Daoy (cell line): Measurements from ENCODE around the gene CDY1. TPM values are rescaled to one million over a fixed set of nuclear protein-coding genes. Genes with fewer than 3 reads are reported as not detected.
"Not testable (repeated sequence)": the region's sequence is repeated elsewhere in the genome, so short reads cannot be mapped to it uniquely, and the experiment has no call there.

Experiments
- DNase-seq: peaks from one replicate; pipeline ENCODE4 v3.0.0-alpha.2; 2015; ENCODE audit warnings: low read depth
- total RNA-seq: library from RNA; depleted of rRNA; stranded (reverse); fragments of >200 nt; shearing (Covaris generic); gene quantifications from 2 replicates; pipeline ENCODE4 v1.2.3, GENCODE V29; 2014; rRNA removed

The CDY1 gene, protein sequence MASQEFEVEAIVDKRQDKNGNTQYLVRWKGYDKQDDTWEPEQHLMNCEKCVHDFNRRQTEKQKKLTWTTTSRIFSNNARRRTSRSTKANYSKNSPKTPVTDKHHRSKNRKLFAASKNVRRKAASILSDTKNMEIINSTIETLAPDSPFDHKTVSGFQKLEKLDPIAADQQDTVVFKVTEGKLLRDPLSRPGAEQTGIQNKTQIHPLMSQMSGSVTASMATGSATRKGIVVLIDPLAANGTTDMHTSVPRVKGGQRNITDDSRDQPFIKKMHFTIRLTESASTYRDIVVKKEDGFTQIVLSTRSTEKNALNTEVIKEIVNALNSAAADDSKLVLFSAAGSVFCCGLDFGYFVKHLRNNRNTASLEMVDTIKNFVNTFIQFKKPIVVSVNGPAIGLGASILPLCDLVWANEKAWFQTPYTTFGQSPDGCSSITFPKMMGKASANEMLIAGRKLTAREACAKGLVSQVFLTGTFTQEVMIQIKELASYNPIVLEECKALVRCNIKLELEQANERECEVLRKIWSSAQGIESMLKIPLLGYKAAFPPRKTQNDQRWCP
- total RNA-seq = not detected in 2 replicates

DNA sequence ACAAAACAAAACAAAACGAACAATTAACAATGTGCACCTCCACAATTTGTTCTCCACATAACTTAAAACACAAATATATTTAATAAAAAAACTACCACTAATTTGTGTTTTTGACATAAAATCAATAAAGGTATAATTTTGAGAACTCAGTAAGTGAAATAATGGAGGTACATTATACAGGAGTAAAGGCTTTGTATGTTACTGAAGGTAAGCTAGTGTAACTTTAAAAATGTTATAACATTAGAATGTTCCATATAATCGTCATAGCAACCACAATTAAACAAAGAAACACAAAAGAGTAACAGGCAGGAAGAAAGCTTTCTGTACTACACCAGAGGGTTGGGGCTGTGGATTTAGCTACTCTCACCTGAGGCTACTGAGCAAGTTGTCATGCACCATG is at the start of gene CDY1:
TSS of gene CDY1 (plus strand) at position 301 of the 400 bp plus-strand sequence. CDS start 326 bp downstream, outside the sequence.
- DNase-seq = not testable (repeated sequence)

DNA sequence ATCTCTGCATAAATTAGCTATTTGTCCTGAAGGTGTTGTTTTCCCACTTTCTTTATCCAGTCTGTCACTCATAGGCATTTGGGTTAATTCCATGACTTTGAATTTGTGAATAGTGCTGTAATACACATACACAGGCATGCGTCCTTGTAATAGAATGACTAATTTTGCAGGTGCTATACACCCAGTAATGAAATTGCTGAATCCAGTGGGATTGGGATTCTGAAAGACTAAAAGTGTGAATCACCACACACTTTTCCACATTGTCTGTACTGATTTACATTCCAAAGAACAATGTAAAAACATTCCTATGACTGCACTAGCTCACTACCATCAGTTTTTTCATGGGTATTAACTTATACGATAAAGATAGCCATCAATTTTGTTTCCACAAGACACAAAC is 28.6 kb upstream of the CDY1 start:
- not testable (repeated sequence) for DNase-seq

DNA sequence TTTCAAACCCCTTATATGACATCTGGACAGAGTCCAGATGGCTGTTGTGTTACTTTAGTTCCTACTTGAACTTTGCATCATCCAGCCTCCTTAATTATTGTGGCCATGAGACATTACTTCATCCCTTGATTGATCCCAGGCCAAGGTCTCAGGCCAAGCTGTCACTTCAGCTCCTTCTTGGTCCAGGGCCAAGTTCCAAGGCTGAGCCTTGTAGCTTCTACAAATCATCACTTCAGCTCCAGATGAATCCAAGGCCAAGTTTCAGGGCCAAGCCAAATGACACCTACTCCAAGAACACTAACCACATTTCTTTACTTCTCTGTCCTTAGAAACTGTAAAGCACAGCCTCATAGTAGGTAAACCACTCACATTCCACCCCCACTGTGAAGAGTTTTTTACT is 1.7 kb upstream of the CDY1 start:
- DNase-seq = not testable (repeated sequence)

DNA sequence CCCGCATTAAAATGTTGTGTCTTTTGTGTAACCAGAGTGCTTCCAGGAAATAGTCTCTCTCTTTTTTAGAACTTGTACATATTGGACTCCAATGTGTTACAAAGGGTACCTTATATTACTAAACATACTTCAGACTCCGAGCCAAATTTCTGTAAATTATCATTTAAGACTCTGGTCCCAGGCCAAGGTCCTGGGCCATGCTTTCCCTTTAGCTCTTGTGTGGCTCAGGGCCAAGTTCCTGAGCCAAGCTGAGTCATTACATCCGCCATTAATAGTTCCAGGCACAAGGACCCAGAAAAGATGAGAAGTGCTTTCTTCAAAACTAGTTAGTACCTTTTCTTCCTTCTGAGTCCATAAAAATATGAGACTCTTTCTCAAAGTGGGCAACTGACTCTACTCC is 4.6 kb downstream of the CDY1 start:
- not testable (repeated sequence) for DNase-seq

DNA sequence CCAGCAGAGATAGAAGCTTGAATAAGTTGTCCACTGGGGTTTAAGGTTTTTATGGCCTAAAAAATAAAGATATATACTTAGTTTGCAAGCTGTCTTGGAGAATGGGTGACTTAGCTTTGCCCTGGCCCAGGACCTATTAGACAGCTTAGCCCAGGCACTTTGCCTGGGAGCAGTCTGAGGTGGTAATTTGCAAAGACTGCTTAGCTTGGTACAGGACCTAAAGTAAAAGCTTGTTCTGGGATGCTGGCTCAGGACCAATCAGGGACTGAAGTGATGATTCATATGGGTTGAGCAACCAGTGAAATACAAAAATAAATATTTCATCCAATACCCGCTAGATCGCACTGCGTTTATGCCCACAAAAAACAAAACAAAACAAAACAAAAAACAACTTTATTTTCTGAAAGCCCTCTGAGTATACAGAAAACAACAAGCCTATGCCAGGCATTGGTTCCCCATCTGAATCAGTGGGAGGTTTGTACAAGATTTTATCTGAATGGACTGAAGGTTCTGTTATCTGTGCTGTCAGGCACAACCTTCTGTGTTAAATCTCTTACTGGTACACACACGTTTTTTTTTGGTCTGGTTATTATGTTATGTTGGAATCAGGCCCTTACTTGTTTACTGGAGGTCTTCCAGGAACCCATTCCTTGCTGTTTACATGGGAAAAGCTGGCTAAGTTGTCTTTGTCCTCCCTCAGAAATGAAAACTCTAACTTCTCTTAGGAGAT is 8.6 kb downstream of the CDY1 start:
- DNase-seq = not testable (repeated sequence)

DNA sequence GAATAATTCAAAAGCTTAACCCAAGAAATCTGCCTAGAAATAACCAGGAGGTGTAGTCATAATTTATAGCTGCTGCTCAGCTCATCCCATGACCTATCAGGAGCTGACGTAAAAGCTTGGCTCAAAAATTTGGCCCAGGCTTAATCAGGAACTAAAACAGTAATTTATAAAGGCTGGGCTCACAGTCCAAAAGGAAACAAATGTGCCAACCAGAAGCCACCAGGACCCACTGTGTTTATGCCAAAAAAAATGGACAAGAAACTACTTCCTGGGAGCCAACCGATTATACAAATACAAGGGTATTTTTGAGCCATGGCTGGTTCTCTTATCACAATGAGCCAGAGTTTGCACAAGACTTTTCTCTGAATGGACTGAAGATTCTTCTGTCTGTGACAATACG is 17.9 kb downstream of the CDY1 start:
- not testable (repeated sequence) for DNase-seq

DNA sequence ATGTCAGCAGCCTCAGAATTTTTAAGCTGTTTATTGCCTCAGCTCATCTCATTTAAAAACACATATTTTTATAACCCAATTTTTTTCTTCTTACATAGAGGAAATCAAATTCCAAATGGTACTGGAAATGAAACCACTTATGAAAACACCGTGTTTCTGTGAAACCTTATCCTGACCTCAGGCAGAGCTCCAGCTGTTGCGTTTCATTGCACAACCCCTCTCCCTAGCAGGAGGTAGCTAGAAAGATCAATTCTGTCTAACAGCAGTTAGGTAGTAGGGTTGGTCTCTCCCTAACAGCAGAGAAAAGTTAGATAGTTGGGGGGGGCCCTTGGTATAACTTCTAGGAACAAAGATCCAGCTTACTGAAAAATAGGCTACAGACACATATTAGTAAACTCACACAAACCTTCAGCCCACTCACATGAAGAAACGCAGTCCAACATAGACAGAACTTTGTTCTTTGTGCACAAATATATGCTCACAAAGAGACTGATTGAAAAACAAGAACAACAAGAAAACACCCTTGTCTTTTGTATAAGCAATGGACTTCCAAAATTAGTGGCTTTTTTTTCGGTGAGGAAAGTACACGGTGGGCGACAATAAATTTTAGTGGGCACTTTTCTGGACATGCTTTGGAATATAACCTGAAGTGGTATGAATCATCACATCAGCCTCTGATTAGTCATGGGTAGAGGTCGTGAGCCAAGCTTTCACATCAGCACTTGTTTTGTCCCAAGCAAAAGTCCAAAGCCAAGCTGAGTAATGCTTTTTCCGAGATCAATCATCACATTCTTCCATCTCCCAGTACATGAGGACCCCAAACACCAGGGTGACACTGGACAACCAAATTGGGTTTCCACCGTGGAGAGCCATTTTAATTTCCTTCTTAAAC is 21.4 kb downstream of the CDY1 start:
- DNase-seq = not testable (repeated sequence)
